Neuronal stem cell (in vitro differentiated cells): ENCODE data around the gene C5orf15.
"Not testable (repeated sequence)": the region's sequence is repeated elsewhere in the genome, so short reads cannot be mapped to it uniquely, and the experiment has no call there.

Experiments used
- DNase-seq: peaks from one replicate; pipeline ENCODE4 v3.0.0-alpha.2; 2013; ENCODE audit warnings: low spot score
- H2AFZ ChIP-seq: one replicate; pipeline ENCODE4 v1.6.1; 2013; ENCODE audit warnings: mild to moderate bottlenecking, low read length, inconsistent platforms
- H2AK5ac ChIP-seq: 2 replicates; pipeline ENCODE4 v1.6.1; 2013; ENCODE audit warnings: low read depth, mild to moderate bottlenecking, inconsistent platforms, low read length, moderate library complexity, mixed read lengths
- H2BK120ac ChIP-seq: 2 replicates; pipeline ENCODE4 v1.6.1; 2013; ENCODE audit warnings: low read depth, mild to moderate bottlenecking, inconsistent platforms, low read length, moderate library complexity, mixed read lengths
- H2BK12ac ChIP-seq: one replicate; pipeline ENCODE4 v1.6.1; 2013; ENCODE audit warnings: low read length, inconsistent platforms
- H2BK15ac ChIP-seq: 2 replicates; pipeline ENCODE4 v1.6.1; 2013; ENCODE audit warnings: mild to moderate bottlenecking, low read length, inconsistent platforms, mixed read lengths
- H2BK5ac ChIP-seq: one replicate; pipeline ENCODE4 v1.6.1; 2013; ENCODE audit warnings: inconsistent platforms, mild to moderate bottlenecking, low read length, moderate library complexity
- H3K14ac ChIP-seq: one replicate; pipeline ENCODE4 v1.6.1; 2013; ENCODE audit warnings: low read length, inconsistent platforms
- H3K18ac ChIP-seq: 2 replicates; pipeline ENCODE4 v1.6.1; 2013; ENCODE audit warnings: low read length, inconsistent platforms
- H3K23ac ChIP-seq: 2 replicates; pipeline ENCODE4 v1.6.1; 2013; ENCODE audit warnings: low read depth, mild to moderate bottlenecking, mixed read lengths, low read length, inconsistent platforms; ENCODE audit not compliant: poor library complexity
- H3K27ac ChIP-seq: replicated peaks from 3 replicates; pipeline ENCODE4 v1.5.1; 2013; ENCODE audit warnings: low read length, inconsistent platforms
- H3K27me3 ChIP-seq, 3 experiments: 2 replicates each; pipeline ENCODE4 v1.6.1; 2013; ENCODE audit warnings: low read length in 3 of 3, mild to moderate bottlenecking in 2 of 3, inconsistent platforms in 1 of 3, low read depth in 1 of 3, mixed read lengths in 1 of 3, moderate library complexity in 1 of 3; ENCODE audit not compliant: control insufficient read depth in 3 of 3, insufficient read depth in 3 of 3
- H3K36me3 ChIP-seq, 2 donors: replicated peaks in 1 of 2; 2 replicates each; pipeline ENCODE4 v1.6.1; 2013; ENCODE audit warnings: low read length in 2 of 2; ENCODE audit not compliant: control insufficient read depth in 2 of 2, insufficient read depth in 2 of 2
- H3K4ac ChIP-seq: 2 replicates; pipeline ENCODE4 v1.6.1; 2013; ENCODE audit warnings: inconsistent platforms, mild to moderate bottlenecking, low read length, moderate library complexity
- H3K4me1 ChIP-seq, 2 donors: 1 replicate in 1 of 2; 2 replicates in 1 of 2; pipeline ENCODE4 v1.6.1; 2013; ENCODE audit warnings: low read length in 2 of 2, low read depth in 1 of 2; ENCODE audit not compliant: control insufficient read depth in 2 of 2, insufficient read depth in 1 of 2
- H3K4me2 ChIP-seq: one replicate; pipeline ENCODE4 v1.6.1; 2013; ENCODE audit warnings: mild to moderate bottlenecking, low read length, inconsistent platforms; ENCODE audit not compliant: insufficient read depth, poor library complexity, severe bottlenecking
- H3K4me3 ChIP-seq, 2 donors: 2 replicates each; pipeline ENCODE4 v1.5.1; 2013; ENCODE audit warnings: low read length in 2 of 2, mild to moderate bottlenecking in 2 of 2, inconsistent platforms in 1 of 2, moderate library complexity in 1 of 2
- H3K79me1 ChIP-seq: one replicate; pipeline ENCODE4 v1.6.1; 2013; ENCODE audit warnings: low read depth, mild to moderate bottlenecking, inconsistent platforms, low read length, moderate library complexity
- H3K9ac ChIP-seq: one replicate; pipeline ENCODE4 v1.6.1; 2013; ENCODE audit warnings: mild to moderate bottlenecking, low read depth, low read length, inconsistent platforms; ENCODE audit not compliant: poor library complexity
- H3K9me3 ChIP-seq, 2 donors: replicated peaks in 1 of 2; 2 replicates each; pipeline versions ENCODE3 to v1.6.1; 2013; ENCODE audit warnings: low read length in 2 of 2, mild to moderate bottlenecking in 2 of 2, inconsistent platforms in 1 of 2, low read depth in 1 of 2, mixed read lengths in 1 of 2, moderate library complexity in 1 of 2; ENCODE audit not compliant: control insufficient read depth in 2 of 2, insufficient read depth in 1 of 2
- H4K8ac ChIP-seq: one replicate; pipeline ENCODE4 v1.6.1; 2013; ENCODE audit warnings: low read depth, mild to moderate bottlenecking, inconsistent platforms, low read length, moderate library complexity
- H4K91ac ChIP-seq: one replicate; pipeline ENCODE4 v1.6.1; 2013; ENCODE audit warnings: low read length, low read depth, mild to moderate bottlenecking, inconsistent platforms; ENCODE audit not compliant: poor library complexity
- WGBS, 2 donors: extraction: QIAGEN DNeasy Blood & Tissue Kit; methylation state at CpG; one replicate each; pipeline ENCODE4 v1.1.7; 2013; ENCODE audit warnings: missing lambda C conversion rate in 2 of 2, mixed read lengths in 1 of 2; ENCODE audit not compliant: insufficient read length in 2 of 2, insufficient replicate concordance in 1 of 2; ENCODE audit errors: extremely low coverage in 2 of 2; 5-methylcytosine and 5-hydroxymethylcytosine counted together

The C5orf15 gene

DNA sequence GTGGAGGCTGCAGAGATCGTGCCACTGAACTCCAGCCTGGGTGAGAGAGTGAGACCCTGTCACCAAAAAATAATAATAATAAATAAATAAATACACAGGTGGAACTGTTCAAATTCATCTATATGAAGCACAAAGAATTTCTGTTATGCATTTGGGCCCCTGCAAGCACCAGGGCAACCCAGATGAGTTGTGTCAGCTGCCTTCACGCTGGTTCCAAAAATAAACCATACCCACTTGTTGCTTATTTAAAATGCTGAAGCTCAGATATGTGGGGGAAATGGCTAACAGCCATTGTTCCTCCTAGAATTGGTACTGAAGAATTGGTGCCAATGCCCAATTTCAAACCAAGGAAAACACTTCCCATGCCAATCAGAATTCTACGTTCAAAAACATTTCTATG, 10.5 kb upstream of the C5orf15 start:
- H3K4me2 ChIP-seq, result no peak overlapping the region
- H3K18ac ChIP-seq, result no peak overlapping the region
- H3K27me3 ChIP-seq, result no peaks in the 10 kb centered on the region
- H3K27ac ChIP-seq, result no peak overlapping the region
- no peak overlapping the region for H3K14ac ChIP-seq
- H2AFZ ChIP-seq, result no peak overlapping the region
- no peak overlapping the region for H2BK15ac ChIP-seq
- no peak overlapping the region for H4K8ac ChIP-seq
- H4K91ac ChIP-seq, result no peak overlapping the region
- H3K23ac ChIP-seq, result no peak overlapping the region
- H2AK5ac ChIP-seq, result no peak overlapping the region
- no peak overlapping the region for H3K4me3 ChIP-seq
- peaks cover 2% of the 10 kb centered on the region for H3K79me1 ChIP-seq
- peaks cover 36 to 92% of the 10 kb centered on the region in 2 donors for H3K36me3 ChIP-seq
- H3K4me1 ChIP-seq, result no peaks in the 10 kb centered on the region
- DNase-seq, result no peak
- no peak overlapping the region for H2BK12ac ChIP-seq
- H3K9me3 ChIP-seq, result no peaks in the 10 kb centered on the region
- no peak overlapping the region for H2BK120ac ChIP-seq
- H3K4ac ChIP-seq, result no peak overlapping the region
- WGBS, 2 donors, result no CpG with 5 or more reads among the region's 3 CpGs
- no peak overlapping the region for H2BK5ac ChIP-seq
- no peak overlapping the region for H3K9ac ChIP-seq

DNA sequence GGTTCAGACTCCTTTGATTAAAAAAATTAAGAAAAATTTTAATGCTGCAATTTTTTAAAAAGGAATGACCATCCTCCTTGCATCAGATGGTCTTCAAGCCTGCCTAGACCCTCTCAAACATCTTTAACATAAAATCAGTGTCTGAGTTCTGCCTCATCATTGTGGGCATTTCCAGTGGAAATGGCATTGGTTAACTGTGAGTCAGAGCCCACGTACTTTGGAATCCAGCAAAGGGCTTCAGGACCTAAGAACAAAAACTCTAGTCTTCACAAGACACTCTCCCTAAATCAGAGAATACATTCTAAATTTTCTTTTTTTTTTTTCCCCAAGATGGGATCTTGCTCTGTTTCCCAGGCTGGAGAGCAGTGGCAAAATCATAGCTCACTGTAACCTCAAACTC, 9.4 kb upstream of the C5orf15 start:
- Histone ChIP-seq H2BK120ac (no peak overlapping the region), H3K79me1 (peaks cover 2% of the 10 kb centered on the region), H4K91ac (no peak overlapping the region), H3K4me1 (no peaks in the 10 kb centered on the region), H4K8ac (no peak overlapping the region), H3K36me3 (peaks cover 35 to 92% of the 10 kb centered on the region in 2 donors), H3K27me3 (no peaks in the 10 kb centered on the region), H3K18ac (no peak overlapping the region), H2BK15ac (no peak overlapping the region), H3K14ac (no peak overlapping the region), H2BK12ac (no peak overlapping the region), H3K4ac (no peak overlapping the region), H3K9me3 (no peaks in the 10 kb centered on the region), H3K23ac (no peak overlapping the region), H3K27ac (no peak overlapping the region), H2BK5ac (no peak overlapping the region), H3K4me3 (no peak overlapping the region), H3K9ac (no peak overlapping the region), H2AK5ac (no peak overlapping the region), H3K4me2 (no peak overlapping the region), H2AFZ (no peak overlapping the region)
- WGBS, 2 donors, result no CpG with 5 or more reads among the region's 1 CpG
- DNase-seq, result no peak

DNA sequence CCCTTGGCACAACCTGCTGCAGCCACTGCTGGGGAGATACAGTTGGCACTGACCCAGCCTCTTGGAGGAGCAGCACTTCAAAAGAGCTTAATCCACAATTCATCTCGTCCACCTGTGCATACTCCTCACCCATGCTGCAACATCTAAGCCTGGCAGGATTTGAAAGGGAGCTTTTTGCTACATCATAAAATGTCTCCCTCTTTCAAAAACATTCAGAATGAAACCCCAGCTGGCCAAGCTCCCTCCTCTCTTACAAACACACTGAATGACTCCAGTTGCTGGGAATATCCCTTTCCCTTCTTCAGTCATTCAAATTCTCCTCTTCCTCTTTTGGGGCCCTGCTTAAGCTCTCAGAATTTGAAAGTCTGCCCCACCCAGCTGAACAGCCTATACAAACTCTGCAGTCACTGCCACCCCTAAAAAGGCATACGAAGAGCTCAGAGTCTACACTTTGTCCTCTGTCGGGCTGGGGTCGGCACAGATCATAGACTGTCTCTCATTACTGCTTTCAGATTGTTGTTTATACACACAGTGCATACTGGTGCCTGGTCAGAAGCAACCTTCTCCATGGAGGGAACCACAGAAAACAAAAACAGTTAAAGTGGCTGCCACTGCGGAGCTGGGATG, 8.8 kb upstream of the C5orf15 start:
- H2BK120ac ChIP-seq, result no peak overlapping the region
- H4K91ac ChIP-seq, result no peak overlapping the region
- no peak overlapping the region for H3K4me3 ChIP-seq
- no peak overlapping the region for H3K27ac ChIP-seq
- H3K4me2 ChIP-seq, result no peak overlapping the region
- no peaks in the 10 kb centered on the region for H3K27me3 ChIP-seq
- H2BK15ac ChIP-seq, result no peak overlapping the region
- H2BK12ac ChIP-seq, result no peak overlapping the region
- no peak overlapping the region for H3K23ac ChIP-seq
- no peaks in the 10 kb centered on the region for H3K9me3 ChIP-seq
- H2BK5ac ChIP-seq, result no peak overlapping the region
- no peak overlapping the region for H2AFZ ChIP-seq
- no peak overlapping the region for H3K18ac ChIP-seq
- peaks cover 35 to 96% of the 10 kb centered on the region in 2 donors for H3K36me3 ChIP-seq
- no CpG with 5 or more reads among the region's 5 CpGs for WGBS, 2 donors
- no peaks in the 10 kb centered on the region for H3K4me1 ChIP-seq
- H3K79me1 ChIP-seq, result peaks cover 2% of the 10 kb centered on the region
- no peak overlapping the region for H3K4ac ChIP-seq
- no peak overlapping the region for H3K9ac ChIP-seq
- no peak overlapping the region for H3K14ac ChIP-seq
- DNase-seq, result no peak
- H2AK5ac ChIP-seq, result no peak overlapping the region
- no peak overlapping the region for H4K8ac ChIP-seq

DNA sequence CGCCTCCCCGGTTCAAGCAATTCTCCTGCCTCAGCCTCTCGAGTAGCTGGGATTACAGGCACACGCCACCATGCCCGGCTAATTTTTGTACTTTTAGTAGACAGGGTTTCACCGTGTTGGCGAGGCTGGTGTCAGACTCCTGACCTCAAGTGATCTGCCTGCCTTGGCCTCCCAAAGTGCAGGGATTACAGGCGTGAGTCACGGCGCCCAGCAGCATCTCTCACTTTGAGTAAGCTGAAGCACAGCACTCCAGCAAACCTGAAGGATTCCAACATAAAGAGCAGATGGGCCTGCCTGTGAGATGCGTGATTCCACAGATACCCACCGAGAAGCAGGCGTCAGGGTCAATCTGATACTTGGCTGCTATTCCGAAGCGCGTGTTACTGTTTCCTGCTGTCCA, 7.1 kb upstream of the C5orf15 start:
- H2BK15ac ChIP-seq, H4K91ac ChIP-seq, H3K14ac ChIP-seq, H3K27ac ChIP-seq, DNase-seq, H3K18ac ChIP-seq, H3K4me1 ChIP-seq, H3K9me3 ChIP-seq, H3K27me3 ChIP-seq, H2BK5ac ChIP-seq, H3K23ac ChIP-seq, H2AK5ac ChIP-seq, H3K4ac ChIP-seq, H2AFZ ChIP-seq, H3K4me2 ChIP-seq, H3K79me1 ChIP-seq, H2BK12ac ChIP-seq, H3K9ac ChIP-seq, H3K4me3 ChIP-seq, H2BK120ac ChIP-seq: not testable (repeated sequence)
- H3K36me3 ChIP-seq, result peaks cover 33 to 89% of the 10 kb centered on the region in 2 donors
- no CpG with 5 or more reads among the region's 16 CpGs for WGBS, 2 donors
- peak overlapping the region; percentile 17 for H4K8ac ChIP-seq
